KOPT-K1 (cell line): ENCODE data around the gene RABGAP1L.

Experiments used
- H3K27ac ChIP-seq: fragments of 200-600 bp; sonication (generic); 2 replicates; pipeline ENCODE4 v1.5.1; 2016; ENCODE audit warnings: antibody characterized with exemption, mild to moderate bottlenecking, low read depth, low read length; ENCODE audit not compliant: poor library complexity, severe bottlenecking
- H3K36me3 ChIP-seq: fragments of 200-600 bp; sonication (generic); 2 replicates; pipeline ENCODE4 v1.5.1; 2017; ENCODE audit warnings: antibody characterized with exemption, mild to moderate bottlenecking, low read length, moderate library complexity; ENCODE audit not compliant: insufficient read depth
- H3K9me3 ChIP-seq: fragments of 200-600 bp; sonication (generic); 2 replicates; pipeline ENCODE4 v1.5.1; 2017; ENCODE audit warnings: antibody characterized with exemption, low read length, mild to moderate bottlenecking; ENCODE audit not compliant: insufficient read depth, poor library complexity, severe bottlenecking

The RABGAP1L gene

DNA sequence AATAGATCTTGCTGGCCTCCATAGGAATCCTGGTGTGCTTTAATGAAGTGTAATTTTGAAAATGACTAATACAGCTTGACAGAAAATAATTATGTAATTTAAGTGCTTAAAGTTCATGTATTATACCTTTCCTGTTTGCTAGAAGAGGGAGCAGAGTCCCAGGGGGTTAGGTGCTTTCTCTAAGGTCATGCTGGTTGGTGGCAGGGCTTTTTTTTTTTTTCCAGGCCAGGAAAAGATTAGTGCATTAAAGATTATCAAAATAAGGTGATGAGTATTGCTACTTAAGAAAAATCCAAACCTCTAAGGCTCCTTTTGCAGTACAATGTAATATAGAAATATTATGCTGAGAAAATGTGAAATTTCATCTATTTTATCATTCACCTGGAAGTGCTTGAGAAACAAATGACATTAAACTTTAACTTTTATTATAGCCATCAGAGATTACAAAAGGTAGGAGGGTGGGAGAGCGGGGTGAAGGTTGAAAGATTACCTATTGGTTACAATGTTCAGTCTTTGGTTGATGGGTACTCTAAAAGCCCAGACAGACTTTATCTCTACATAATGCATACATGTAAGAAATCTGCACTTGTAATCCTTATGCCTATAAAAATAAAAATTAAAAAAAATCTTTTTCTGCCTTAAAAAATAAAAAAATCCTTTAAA is 110.8 kb downstream of the RABGAP1L start:
- Histone ChIP-seq H3K9me3 (no peaks in the 10 kb centered on the region), H3K27ac (no peak overlapping the region), H3K36me3 (no peaks in the 10 kb centered on the region)

DNA sequence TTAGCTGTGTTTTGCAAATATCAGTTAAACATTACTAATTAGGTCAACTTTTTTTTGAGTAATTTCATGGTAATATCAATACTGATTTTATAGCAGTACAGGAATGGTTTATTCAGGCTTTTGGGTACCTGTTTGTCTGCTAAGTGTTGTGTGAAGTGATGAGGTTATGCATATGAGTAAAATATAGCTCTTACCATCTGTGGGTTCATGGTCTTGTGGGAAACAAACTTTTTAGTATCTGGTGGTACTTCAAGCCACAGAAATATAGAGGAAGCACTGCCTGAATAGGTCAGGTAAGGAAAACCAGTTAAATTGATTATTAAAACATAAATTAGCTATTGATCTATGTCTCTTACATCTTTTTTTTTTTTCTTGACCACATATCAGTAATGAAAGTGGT is 113.9 kb downstream of the RABGAP1L start:
- Histone ChIP-seq H3K9me3 (no peaks in the 10 kb centered on the region), H3K27ac (no peak overlapping the region), H3K36me3 (no peaks in the 10 kb centered on the region)

DNA sequence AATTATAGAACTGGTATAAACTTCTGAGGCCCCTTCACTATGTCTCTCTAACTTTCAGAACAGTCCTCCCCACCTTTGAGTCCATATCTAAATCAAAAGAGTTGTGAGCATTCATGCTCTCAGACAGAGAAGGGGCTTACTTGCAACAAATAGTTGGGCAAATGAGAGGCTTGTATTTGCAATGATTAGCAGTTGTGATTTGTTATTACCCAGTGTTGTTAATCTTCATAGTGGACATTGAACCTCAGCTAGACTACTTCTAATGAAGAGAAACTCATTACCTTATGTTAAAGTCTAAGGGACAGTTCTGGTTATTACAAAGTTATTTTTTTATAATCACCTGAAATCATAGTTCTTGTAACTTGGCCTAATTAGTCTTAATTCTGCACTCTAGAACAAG is 114.5 kb downstream of the RABGAP1L start:
- Histone ChIP-seq H3K36me3 (no peaks in the 10 kb centered on the region), H3K9me3 (no peaks in the 10 kb centered on the region), H3K27ac (no peak overlapping the region)

DNA sequence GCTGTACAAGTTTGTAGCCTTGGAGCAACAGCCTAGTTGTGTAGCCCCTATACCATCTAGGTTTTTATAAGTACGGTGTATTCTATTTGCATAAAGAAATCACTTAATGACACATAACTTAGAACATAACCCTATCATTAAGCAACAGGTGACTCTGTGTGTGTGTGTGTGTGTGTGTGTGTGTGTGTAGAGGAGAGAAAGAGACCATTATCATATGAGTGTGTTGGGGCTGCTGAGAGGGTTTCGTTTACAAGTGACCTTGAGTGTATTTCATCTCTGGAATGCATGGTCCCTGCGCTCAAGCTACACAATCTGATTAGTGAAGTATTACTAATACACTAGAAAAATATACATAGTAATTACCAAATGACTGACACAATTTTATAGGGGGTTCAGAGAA is 115.1 kb downstream of the RABGAP1L start:
- Histone ChIP-seq H3K36me3 (no peaks in the 10 kb centered on the region), H3K9me3 (no peaks in the 10 kb centered on the region), H3K27ac (no peak overlapping the region)

DNA sequence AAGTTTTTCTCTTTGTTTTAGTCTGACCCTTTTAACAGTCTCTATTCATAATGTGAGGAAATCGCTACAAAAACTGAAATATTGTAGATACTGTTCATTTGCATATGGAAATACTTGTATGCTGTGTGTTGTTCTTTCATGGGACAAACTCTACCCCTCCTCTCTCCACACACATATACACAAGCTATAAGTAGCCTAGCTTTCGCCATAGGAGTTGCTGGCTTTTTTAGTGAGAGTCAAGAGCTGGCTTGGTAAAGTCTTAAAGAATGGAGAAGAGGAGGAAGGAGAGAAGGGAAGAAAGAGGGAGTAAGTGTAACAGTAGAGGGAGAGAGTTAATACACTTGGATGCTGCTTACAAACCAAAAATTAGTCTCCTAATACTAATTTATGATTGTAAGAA is 115.6 kb downstream of the RABGAP1L start:
- Histone ChIP-seq H3K27ac (no peak overlapping the region), H3K9me3 (no peaks in the 10 kb centered on the region), H3K36me3 (no peaks in the 10 kb centered on the region)

DNA sequence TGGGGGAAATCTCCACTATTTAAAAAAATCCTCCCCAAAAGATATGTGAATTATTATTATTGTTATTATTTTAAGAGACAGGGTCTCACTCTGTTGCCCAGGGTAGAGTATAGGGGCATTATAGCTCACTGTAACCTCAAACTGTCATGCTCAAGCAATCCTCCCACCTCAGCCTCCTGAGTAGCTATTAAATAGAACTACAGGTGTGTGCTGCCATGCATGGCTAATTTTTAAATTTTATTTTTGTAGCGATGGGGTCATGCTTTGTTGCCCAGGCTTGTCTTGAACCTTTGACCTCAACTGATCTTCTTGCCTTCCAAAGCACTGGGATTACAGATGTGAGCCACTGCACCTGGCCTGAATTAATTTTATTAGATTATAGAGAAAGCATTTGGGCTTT is 116.8 kb downstream of the RABGAP1L start:
- Histone ChIP-seq H3K27ac (no peak overlapping the region), H3K36me3 (peaks cover 2% of the 10 kb centered on the region; the same call in 1 of the 2 replicates), H3K9me3 (no peaks in the 10 kb centered on the region)

DNA sequence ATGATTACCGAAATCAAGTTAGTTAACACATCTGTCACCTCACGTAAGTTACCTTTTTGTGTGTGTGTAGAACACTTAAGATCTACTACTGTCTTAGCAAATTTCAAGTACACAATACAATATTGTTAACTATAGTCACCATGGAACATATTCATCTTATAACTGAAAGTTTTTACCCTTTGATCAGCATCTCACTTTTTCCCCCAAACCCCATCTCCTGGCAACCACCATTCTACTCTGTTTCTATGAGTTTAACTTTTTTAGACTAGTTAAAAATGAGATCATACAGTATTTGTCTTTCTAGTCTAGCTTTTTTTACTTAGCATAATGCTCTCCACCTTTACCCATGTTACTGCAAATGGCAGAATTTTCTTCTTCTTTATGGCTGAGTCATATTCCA is 124.7 kb downstream of the RABGAP1L start:
- Histone ChIP-seq H3K36me3 (peaks cover 6% of the 10 kb centered on the region; the same call in 1 of the 2 replicates), H3K9me3 (no peaks in the 10 kb centered on the region), H3K27ac (no peak overlapping the region)

DNA sequence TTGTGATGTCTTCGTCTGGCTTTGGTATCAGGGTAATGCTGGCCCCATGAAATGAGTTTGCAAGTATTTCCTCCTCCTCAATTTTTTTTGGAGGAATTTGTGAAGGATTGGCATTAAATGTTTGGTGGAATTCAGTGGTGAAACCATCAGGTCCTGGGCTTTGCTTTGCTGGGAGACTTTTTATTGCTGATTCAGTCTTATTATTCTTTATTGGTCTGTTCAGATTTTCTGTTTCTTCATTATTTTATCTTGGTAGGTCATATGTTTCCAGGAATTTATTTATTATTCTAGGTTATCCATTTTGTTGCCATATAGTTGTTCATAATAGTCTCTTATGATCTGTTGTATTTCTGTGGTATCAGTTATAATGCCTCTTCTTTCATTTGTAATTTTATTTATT is 126.7 kb downstream of the RABGAP1L start:
- H3K27ac ChIP-seq, result no peak overlapping the region
- peaks cover 3% of the 10 kb centered on the region for H3K9me3 ChIP-seq
- H3K36me3 ChIP-seq, result peaks cover 5% of the 10 kb centered on the region

DNA sequence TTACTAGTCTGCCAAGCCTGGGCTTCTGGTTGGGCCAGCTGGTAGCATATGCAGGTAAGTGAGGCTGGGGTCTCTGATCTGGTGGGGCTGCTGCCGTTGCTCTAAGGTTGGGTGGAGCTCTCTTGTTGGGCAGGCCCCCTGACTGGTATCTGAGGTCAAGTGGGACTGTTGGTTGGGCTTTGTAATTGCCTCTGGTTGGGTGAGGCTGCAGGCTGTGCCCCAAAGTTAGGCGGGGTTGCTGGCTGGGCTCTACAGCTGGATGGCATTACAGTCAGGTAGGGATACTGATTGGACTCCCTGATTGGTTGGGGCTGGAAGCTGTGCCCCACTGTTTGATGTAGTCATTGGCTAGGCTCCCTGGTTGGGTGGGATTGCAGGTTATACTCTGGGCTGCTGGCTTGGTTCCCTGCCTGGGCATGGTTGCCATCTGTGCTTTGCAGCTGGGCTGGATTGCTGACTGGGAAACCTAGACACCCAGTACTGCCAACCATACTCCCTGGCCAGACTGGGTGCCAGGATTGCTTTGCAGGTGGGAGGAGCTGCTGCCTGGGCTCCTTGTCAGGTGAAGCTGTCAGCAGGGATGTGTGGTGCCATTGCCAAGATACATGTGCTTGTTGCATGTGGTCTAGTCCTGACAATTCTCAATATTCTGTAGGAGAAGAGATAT is 130.5 kb downstream of the RABGAP1L start:
- peaks cover 6% of the 10 kb centered on the region for H3K9me3 ChIP-seq
- no peak overlapping the region for H3K27ac ChIP-seq
- H3K36me3 ChIP-seq, result no peaks in the 10 kb centered on the region; the same call in 1 of the 2 replicates

DNA sequence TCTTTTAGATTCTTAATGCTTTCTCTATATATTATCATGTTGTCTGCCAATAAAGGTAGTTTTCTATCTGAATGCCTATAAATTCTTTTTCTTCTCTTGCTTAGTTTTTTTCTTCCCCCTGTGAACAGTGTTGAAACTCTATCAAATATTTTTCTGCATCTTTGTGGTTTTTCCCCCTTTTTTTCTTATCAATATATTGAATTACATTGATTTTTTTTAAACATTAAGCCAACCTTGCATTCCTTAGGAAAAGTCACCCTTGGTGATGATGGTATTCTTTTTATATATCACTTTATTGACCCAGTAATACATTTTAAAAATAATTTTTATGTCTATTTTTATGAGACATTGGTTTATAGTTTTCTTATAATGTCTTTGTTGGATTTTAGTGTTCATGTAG is 131.7 kb downstream of the RABGAP1L start:
- no peak overlapping the region for H3K27ac ChIP-seq
- H3K36me3 ChIP-seq, result no peaks in the 10 kb centered on the region; the same call in 1 of the 2 replicates
- H3K9me3 ChIP-seq, result peaks cover 6% of the 10 kb centered on the region

DNA sequence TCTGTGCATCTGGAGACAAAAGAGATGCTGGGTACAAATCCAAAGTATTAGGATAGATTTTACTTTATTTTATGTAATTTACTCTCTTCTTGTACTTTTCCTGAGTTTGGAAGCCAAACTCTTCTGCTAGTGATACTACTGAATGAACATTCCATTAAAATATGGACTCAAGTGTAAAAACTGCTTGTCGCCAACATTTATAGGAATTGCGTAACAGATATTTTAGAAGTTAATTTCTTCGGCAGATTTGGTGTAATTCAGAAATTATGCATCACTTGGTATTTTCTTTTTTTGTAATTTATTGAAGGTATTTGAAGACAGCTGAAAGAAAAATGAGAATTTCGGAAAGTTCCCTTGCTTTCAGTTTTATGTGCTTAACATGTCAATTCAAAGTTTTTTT is 137.0 kb downstream of the RABGAP1L start:
- peaks cover 12% of the 10 kb centered on the region for H3K9me3 ChIP-seq
- H3K27ac ChIP-seq, result no peak overlapping the region
- H3K36me3 ChIP-seq, result peaks cover 6% of the 10 kb centered on the region

DNA sequence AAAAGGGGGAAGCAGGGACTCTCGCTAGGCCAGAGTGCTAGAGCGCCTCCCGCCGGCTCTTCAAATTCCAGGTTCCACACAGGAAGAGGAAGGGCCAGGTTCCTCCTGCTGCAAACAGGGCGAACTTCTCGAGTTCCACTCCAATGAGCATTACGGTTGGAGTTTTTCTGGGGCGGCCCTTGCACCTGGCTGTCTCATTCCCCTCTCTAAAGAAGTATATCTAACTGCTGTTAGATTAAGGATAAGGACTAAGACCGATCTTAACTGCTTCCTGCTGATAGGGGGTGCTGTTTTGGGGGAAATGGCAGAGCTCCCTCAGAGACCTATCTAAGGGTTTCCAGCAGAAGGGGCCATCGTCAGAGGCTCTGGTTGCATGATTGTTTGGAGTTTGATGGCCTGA is 138.0 kb downstream of the RABGAP1L start:
- Histone ChIP-seq H3K36me3 (peaks cover 8% of the 10 kb centered on the region; the same call in 1 of the 2 replicates), H3K9me3 (peaks cover 21% of the 10 kb centered on the region), H3K27ac (no peak overlapping the region)

DNA sequence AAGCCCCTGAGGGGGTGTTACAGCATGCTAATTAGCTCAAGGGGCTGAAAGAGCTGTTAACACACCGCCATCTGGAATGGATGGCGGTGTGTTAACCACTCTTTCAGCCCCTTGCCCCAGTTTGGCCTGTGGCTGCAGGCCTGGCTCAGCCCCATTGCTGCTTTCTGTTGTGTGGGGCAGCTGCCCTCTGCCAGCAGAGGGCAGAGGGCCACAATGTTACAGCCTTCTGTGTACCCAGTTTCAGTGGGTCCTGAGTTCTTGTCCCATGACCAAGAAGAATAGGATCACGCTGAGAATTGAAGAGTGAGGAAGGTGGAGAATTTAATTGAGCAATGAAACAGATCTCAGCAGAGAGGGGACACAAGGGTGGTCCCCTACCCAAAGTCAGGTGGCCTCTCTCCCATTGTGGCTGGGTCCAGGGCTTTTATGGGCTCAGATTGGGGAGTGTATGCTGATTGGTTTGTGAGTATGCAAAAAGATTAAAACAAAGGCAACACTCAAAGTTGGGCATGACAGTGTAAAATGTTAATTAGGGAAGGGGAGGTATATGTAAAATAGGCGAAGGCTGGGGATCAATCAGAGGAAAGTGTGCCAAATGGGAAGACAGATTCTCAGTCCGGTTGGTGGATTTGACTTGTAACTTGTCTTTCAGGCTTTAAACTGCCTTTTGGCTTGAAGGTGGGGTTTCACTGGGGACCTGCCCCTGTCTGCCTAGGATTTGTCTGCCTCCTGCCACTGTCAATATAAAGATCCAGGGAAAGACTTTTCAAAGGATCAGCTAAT is 142.2 kb downstream of the RABGAP1L start:
- peaks cover 21% of the 10 kb centered on the region for H3K9me3 ChIP-seq
- H3K36me3 ChIP-seq, result peaks cover 8% of the 10 kb centered on the region; the same call in 1 of the 2 replicates
- no peak overlapping the region for H3K27ac ChIP-seq

DNA sequence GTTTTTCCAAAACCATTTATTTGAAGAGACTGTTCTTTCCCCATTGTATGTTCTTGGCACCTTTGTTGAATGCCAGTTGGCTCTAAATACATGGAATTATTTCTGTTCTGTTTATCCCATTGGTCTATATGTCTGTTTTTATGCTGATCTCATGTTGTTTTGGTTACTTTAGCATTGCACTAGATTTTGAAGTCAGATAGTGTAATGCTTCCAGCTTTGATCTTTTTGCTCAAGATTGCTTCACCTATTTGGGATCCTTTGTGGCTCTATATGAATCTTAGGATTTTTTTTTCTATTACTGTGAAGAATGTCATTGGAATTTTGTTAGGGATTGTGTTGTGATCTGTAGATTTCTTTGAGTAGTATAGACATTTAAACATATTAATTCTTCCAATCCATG is 149.3 kb downstream of the RABGAP1L start:
- Histone ChIP-seq H3K36me3 (no peaks in the 10 kb centered on the region; the same call in 1 of the 2 replicates), H3K27ac (no peak overlapping the region), H3K9me3 (peaks cover 38% of the 10 kb centered on the region)

DNA sequence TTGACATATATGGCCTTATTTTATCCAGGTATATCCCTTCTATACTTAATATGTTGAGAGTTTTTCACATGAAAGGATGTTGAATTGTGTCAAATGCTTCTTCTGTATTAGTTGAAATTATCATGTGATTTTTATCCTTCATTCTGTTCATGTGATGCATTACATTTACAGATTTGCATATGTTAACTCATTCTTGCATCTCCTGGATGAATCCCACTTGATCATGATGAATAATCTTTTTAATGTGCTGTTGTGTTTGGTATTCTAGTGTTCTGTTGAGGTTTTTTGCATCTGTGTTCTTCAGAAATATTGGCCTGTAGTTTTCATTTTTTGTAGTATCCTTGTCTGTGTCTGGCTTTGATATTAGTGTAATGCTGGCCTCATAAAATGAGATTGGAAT is 150.2 kb downstream of the RABGAP1L start:
- H3K36me3 ChIP-seq, result no peaks in the 10 kb centered on the region; the same call in 1 of the 2 replicates
- no peak overlapping the region for H3K27ac ChIP-seq

More for the DNA sequence above, 150.2 kb downstream of the RABGAP1L start:
- H3K9me3 ChIP-seq, result peaks cover 47% of the 10 kb centered on the region
